OCI-LY3 (cell line): ENCODE results near the gene SGPL1.

ENCODE experiments used
- H2AFZ ChIP-seq: fragments of 200-600, 300-600 bp; shearing (Covaris generic); 2 replicates; pipeline ENCODE4 v1.6.0; 2014; ENCODE audit warnings: antibody characterized with exemption, low read depth, low read length
- H3K27ac ChIP-seq: fragments of 200-600, 300-600 bp; sonication (generic); 2 replicates; pipeline ENCODE4 v1.5.1; 2014; ENCODE audit warnings: mild to moderate bottlenecking, low read length, moderate library complexity, mixed read lengths
- H3K27me3 ChIP-seq: fragments of 200-600, 300-600 bp; sonication (generic); 2 replicates; pipeline ENCODE4 v1.6.1; 2014; ENCODE audit warnings: low read depth, low read length, mixed read lengths
- H3K36me3 ChIP-seq: fragments of 200-600, 300-600 bp; sonication (generic); replicated peaks from 2 replicates; pipeline ENCODE3; 2014; ENCODE audit warnings: low read depth, low read length, mixed read lengths
- H3K4me1 ChIP-seq: fragments of 300-600, 200-600 bp; sonication (generic); 2 replicates; pipeline ENCODE4 v1.6.1; 2014; ENCODE audit warnings: low read length, mixed read lengths
- H3K4me2 ChIP-seq: fragments of 200-600, 300-600 bp; sonication (generic); 2 replicates; pipeline ENCODE4 v1.6.1; 2014; ENCODE audit warnings: low read length, mixed read lengths
- H3K4me3 ChIP-seq: fragments of 300-600, 200-600 bp; sonication (generic); 2 replicates; pipeline ENCODE4 v1.5.1; 2014; ENCODE audit warnings: antibody characterized with exemption, mild to moderate bottlenecking, low read length, moderate library complexity
- H3K79me2 ChIP-seq: fragments of 300-600, 200-600 bp; shearing (Covaris generic); 2 replicates; pipeline ENCODE4 v1.6.1; 2014; ENCODE audit warnings: mild to moderate bottlenecking, low read length, mixed read lengths
- H3K9ac ChIP-seq: fragments of 300-600, 200-600 bp; shearing (Covaris generic); 2 replicates; pipeline ENCODE4 v1.6.0; 2014; ENCODE audit warnings: mild to moderate bottlenecking, low read length, moderate library complexity
- H3K9me3 ChIP-seq: fragments of 200-600, 300-600 bp; shearing (Covaris generic); 2 replicates; pipeline ENCODE4 v1.6.1; 2014; ENCODE audit warnings: low read length, mixed read lengths; ENCODE audit not compliant: insufficient read depth
- H4K20me1 ChIP-seq: fragments of 200-600, 300-600 bp; sonication (generic); 2 replicates; pipeline ENCODE4 v1.6.1; 2016; ENCODE audit warnings: low read length, mixed read lengths; ENCODE audit not compliant: insufficient read depth
- EZH2phosphoT487 ChIP-seq: fragments of 200-600 bp; shearing (Covaris generic); IDR thresholded peaks from 2 replicates; pipeline ENCODE4 v1.6.1; 2018; ENCODE audit warnings: antibody characterized with exemption, mixed run types, low read depth
- TF ChIP-seq, protein P1 (sequence below): fragments of 200-600, 300-600 bp; sonication (generic); IDR thresholded peaks from 2 replicates; pipeline ENCODE4 v1.5.1; 2014; ENCODE audit warnings: antibody characterized with exemption, low read length, low read depth

SGPL1 gene

DNA sequence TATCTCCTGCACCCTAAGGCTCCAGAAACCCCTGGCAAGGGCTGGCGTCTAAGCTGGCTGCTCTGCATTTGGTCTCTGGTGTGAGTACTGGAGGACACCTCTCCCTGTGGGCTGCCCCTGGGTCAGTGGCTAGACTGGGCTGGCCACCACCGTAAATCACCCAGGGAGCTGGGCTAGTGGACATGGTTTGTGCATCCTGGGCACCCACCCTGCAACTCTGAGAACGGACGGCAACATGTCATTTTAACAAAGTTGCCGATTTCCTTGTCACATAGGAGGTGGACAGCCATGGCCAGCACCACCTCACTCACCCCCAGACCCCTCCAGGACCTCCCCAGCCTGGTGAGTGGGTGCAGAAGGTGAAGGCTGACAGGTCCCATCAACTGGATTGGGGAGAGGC lies 99.5 kb downstream of the SGPL1 start:
- H3K9ac ChIP-seq = no peak overlapping the region
- H3K4me2 ChIP-seq = no peak overlapping the region
- no peaks in the 10 kb centered on the region for H4K20me1 ChIP-seq
- H3K4me1 ChIP-seq = no peaks in the 10 kb centered on the region
- H3K9me3 ChIP-seq = no peaks in the 10 kb centered on the region
- no peak overlapping the region for H2AFZ ChIP-seq
- no peaks in the 10 kb centered on the region for H3K79me2 ChIP-seq
- H3K36me3 ChIP-seq = no peaks in the 10 kb centered on the region
- H3K27ac ChIP-seq = no peak overlapping the region
- TF ChIP-seq EZH2phosphoT487 = no peak
- TF ChIP-seq, protein P1, sequence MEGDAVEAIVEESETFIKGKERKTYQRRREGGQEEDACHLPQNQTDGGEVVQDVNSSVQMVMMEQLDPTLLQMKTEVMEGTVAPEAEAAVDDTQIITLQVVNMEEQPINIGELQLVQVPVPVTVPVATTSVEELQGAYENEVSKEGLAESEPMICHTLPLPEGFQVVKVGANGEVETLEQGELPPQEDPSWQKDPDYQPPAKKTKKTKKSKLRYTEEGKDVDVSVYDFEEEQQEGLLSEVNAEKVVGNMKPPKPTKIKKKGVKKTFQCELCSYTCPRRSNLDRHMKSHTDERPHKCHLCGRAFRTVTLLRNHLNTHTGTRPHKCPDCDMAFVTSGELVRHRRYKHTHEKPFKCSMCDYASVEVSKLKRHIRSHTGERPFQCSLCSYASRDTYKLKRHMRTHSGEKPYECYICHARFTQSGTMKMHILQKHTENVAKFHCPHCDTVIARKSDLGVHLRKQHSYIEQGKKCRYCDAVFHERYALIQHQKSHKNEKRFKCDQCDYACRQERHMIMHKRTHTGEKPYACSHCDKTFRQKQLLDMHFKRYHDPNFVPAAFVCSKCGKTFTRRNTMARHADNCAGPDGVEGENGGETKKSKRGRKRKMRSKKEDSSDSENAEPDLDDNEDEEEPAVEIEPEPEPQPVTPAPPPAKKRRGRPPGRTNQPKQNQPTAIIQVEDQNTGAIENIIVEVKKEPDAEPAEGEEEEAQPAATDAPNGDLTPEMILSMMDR = no peak
- no peak overlapping the region for H3K4me3 ChIP-seq
- H3K27me3 ChIP-seq = no peaks in the 10 kb centered on the region

DNA sequence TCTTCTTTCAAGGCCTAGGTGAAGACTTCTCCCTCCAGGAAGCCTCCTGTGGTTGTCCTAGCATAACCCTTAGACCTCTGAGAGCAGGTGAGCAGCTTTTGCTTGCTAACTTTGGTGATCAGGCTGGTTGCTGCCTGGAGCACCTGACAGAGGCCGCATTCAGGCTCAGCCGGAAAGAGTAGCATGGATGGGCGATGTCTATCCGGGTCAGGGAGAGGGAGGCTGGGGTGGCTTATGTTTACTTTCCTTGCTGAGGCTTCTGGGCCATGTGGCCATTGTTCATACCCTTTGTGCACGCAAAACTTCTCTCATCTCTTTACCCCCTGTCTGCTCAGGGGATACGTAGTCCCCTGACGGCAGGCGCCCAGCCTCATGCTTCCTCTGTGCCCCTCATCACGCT lies 100.1 kb downstream of the SGPL1 start:
- Histone ChIP-seq H3K36me3 (no peaks in the 10 kb centered on the region), H3K4me2 (no peak overlapping the region), H3K4me3 (no peak overlapping the region), H3K27me3 (0 out of 2 replicates have a peak, but pooled peaks cover 2% of the 10 kb centered on the region), H3K27ac (no peak overlapping the region), H4K20me1 (no peaks in the 10 kb centered on the region), H3K4me1 (no peaks in the 10 kb centered on the region), H3K9me3 (no peaks in the 10 kb centered on the region), H3K9ac (no peak overlapping the region), H2AFZ (no peak overlapping the region), H3K79me2 (no peaks in the 10 kb centered on the region)
- TF ChIP-seq, protein P1 = no peak
- TF ChIP-seq EZH2phosphoT487 = no peak

DNA sequence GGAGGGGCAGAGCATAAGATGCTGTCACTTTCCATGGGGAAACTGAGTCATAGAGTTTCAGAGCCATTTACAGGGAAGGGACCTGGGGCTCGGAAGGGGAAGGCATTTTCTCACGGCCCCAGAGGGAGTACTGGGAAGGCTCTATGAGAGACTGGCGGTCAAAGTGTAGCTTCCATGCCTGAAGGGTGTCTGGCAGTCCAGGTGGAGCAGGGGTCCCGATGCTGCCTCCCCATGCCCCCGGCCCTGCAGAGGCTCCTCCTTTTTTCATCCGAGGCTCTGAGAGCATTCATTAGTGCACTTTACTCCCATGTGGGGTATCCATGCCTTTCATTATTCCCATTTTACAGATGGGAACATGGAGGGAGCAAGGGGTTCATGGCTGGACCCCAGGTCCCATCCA lies 100.5 kb downstream of the SGPL1 start:
- H3K9me3 ChIP-seq = no peaks in the 10 kb centered on the region
- H3K27ac ChIP-seq = no peak overlapping the region
- no peaks in the 10 kb centered on the region for H3K36me3 ChIP-seq
- TF ChIP-seq, protein P1 = no peak
- no peak for TF ChIP-seq EZH2phosphoT487
- H4K20me1 ChIP-seq = no peaks in the 10 kb centered on the region
- H3K4me3 ChIP-seq = no peak overlapping the region
- no peaks in the 10 kb centered on the region for H3K4me1 ChIP-seq
- H2AFZ ChIP-seq = no peak overlapping the region
- H3K27me3 ChIP-seq = peaks cover 6% of the 10 kb centered on the region; the same call in 1 of the 2 replicates
- H3K9ac ChIP-seq = no peak overlapping the region
- no peaks in the 10 kb centered on the region for H3K79me2 ChIP-seq
- H3K4me2 ChIP-seq = no peak overlapping the region

DNA sequence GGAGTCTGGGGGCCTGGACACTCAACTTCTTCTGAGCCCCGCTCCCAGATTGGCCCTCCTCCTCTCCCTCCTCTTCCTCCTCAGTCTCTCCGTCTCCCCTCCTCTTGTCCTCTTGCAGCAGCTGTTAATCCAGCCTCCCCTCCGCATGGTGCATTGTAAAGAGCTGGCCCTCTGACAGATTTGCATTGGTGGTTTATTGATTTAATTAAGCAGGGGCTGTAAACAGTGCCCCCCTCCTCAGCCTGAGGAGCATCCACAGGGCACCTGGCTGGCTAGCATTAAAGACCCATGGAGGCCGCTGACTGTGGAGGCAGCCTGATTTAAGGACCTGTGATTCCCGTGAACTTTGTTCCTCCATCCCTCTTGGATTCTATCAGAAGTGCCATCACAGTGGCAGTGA lies 101.5 kb downstream of the SGPL1 start:
- Histone ChIP-seq H3K36me3 (no peaks in the 10 kb centered on the region), H2AFZ (no peak overlapping the region), H3K4me1 (peaks cover 3% of the 10 kb centered on the region; the same call in 1 of the 2 replicates), H3K79me2 (no peaks in the 10 kb centered on the region), H3K9ac (no peak overlapping the region), H3K9me3 (no peaks in the 10 kb centered on the region), H3K27me3 (peaks cover 9% of the 10 kb centered on the region; the same call in 1 of the 2 replicates), H4K20me1 (no peaks in the 10 kb centered on the region), H3K4me2 (no peak overlapping the region), H3K4me3 (no peak overlapping the region), H3K27ac (no peak overlapping the region)
- TF ChIP-seq EZH2phosphoT487 = no peak
- TF ChIP-seq, protein P1 = no peak
